HG02588 (cell line): ENCODE data around the gene DIS3L2.
"Not testable (repeated sequence)": the region's sequence is repeated elsewhere in the genome, so short reads cannot be mapped to it uniquely, and the experiment has no call there.

Experiments used
- ATAC-seq: cut with Tn5 transposase; IDR thresholded peaks from one replicate; pipeline ENCODE4 v1.9.1; 2021; ENCODE audit warnings: mild to moderate bottlenecking, moderate library complexity; ENCODE audit not compliant: unreplicated experiment

DIS3L2 gene

DNA sequence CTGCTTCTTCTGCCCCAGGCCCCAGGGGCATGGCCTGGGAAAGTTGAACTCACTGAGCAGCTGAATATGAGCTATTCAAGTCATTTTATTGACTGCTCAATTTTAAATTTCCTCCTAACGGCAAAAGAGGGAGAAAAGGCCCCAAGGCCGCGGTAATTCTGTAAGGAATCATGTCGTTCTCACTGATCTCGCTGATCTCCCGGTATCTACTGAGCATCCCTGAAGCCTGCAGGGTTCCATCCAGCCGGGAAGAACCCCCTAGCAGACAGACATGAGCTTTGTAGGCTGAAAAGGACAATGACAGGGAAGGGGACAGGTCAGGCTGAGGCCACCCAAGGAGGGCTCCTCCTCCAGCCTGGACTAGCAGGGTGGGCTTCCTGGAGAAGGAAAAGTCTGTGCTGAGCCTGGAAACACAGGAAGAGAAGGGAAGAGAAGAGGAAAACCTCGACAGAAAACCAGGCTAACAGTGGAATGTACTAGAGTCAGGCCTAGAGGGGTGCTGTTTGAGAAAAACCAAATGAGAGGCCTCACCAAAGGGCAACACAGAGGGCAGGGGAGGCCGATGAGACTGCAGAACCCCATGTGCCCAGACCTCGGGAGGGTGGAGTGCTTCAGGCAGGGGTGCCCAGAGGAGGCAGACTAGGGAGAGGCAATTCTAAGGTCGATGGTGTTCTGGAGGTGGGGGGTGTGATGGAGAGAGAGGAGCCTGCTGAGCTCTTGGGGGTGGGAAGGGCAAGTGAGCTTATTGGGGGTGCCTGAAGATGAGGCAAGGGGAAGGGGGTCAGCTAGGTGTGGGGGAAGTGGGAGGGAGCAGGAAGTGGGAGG, 32.4 kb upstream of the DIS3L2 start:
- ATAC-seq, result no peak

DNA sequence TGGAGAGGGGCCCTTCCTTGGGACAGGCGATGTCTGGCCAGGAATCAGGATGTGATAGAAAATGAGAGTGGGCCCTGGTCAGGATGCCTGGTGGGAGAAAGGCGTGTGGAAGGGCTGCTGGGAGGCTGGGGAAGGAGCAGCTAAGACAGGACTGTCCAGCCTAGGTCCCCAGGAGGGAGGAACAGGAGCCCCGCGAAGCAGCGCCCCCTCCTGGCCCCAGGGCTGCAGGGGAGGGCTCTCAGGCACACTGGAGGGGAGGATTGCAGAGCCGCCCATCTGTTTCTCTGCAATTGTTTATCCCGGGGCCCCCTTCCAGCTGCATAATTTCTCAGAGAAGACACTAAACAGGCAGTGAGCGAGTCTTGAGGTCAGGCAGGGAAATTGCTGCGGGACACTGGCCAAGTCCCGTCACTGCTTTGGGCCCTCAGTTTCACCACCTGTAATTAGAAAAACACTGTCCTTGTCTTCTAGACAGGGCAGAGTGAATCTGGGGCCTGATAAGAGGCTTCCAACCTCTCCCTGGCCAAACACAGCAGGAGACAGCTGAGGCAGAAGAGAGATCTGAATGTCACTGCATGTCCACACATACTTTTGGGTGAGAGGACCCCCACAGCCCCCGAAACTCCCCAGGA, 31.4 kb upstream of the DIS3L2 start:
- no peak for ATAC-seq

DNA sequence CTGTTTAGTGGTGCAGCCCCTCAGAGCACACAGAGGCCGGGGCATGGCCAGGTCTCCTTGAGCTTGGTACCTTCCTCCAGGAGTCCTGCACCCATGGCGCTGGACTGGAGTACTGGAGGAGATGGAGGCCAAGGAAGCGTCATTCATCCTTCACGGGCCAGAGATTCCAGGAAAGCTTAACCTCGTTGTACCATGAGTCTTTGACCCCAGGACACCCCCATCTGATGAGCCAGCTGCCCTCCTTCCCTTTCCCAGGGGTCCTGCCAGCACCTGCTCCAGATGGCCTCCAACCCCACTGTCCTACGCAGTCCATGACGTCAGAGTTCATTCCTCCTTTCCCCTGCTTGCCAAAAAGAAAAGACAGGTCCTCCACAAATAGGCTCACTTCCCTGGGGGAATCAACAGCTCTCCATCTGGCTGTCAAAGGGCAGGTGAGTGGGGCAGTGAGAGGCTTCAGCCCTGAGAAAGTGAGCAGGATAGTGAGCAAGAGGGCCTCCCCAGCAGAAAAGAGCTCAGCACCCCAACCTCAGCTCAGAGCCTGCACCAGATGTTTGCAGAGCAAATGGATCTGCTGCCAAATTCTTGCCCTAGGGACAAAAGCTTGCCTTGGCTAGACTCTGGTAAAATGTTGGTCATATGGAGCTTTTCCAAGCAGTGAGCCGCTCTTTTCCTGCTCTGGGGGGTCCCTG, 30.8 kb upstream of the DIS3L2 start:
- no peak for ATAC-seq

DNA sequence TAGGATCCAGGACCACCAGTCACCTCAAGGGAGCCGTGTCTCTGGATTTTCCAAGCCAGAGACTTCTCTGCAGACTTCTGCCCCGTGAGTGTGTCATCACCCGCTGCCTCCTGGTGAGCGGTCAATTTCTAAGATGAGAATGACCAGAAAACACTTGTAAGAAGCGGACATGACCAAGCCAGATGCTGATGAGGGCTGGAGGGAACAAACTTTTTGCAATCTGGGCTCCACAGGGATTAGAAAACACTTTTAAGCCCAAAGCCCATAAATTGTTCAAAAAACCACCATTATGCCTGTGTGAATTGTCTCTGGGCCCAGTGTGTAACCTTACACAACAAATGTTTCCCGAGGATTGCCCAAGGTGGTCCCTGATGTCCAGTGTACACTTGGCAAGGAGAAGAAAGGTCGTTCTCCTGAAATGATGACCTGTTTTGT, 30.0 kb upstream of the DIS3L2 start:
- ATAC-seq, result no peak

DNA sequence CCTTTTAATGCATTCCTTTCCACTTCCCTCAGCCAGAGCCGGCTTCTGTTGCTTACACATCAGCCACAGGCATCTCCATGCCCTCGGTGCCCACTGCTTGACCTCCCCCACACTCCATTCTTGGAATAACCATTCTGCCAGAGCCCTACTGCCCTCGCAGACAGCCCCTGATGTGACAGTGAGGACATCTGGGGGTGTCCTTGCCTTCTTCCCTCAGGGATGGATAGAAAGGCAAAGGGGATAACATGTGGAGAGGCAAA, 28.9 kb upstream of the DIS3L2 start:
- no peak for ATAC-seq

DNA sequence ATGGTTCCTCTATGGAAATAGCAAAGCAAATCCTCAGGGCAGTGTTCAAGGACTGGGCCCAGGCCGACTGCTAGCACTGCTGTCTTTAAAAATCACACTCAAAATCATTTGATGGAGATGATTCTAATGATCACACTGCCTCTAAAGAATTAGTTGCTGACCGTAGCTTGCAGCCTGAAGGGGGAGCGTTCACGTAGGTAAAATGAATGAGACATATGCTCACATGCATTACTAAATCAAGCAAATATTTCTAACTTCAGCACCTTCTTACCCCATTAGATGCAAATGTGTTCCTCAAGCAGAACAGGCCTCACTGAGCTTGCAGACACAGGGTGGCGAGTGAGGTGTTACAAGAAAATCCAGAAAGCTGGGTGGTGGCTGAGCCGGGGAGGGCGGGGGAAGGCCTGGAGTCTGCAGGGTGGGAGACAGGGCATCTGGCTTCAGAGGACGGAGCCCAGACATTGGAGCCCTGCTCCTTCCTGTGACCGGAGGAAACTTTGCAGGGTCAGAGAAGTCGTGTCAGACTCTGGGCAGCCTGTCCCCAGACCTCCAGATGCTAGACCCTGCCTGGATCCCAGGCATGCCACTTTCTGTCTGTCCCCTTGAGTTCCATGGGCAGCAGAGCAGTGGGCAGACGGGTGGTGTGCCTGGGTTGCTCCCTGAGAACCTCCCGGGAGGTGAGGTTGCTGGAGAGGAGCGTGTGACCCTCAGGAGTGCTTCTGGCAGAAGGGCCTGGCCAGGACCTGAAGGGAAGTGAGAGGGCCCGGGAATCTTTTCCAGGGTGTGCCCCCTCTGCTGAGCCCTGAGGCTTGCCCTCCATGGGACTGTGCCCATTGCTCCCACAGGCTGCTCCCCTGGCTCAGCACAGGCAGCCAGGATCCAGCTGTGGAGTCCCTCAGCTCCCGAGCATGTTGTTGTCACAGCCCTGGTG, 28.3 kb upstream of the DIS3L2 start:
- no peak for ATAC-seq

DNA sequence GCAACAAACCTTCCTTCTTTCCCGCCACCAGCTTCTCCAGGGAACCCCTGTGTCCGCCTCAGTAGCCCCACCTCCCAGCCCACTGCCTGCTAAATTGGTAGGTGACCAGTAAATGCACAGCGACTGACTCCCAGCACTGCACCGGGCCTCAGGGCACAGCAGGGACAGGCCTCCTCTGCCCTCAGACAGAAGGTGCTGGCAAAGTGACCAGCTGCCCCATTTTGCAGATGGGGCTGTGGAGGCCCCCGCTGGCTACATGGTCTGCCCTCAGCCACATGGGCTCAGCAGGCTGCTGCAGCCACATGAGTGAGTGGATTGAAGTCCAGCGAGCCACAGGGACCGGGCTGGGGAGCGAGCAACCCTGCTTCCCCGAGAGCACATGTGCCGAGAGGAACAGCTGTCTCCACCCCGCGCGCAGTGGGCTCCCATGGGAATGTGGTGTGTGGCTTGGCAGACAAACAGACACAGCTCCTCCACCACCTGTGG, 27.6 kb upstream of the DIS3L2 start:
- ATAC-seq, result no peak

DNA sequence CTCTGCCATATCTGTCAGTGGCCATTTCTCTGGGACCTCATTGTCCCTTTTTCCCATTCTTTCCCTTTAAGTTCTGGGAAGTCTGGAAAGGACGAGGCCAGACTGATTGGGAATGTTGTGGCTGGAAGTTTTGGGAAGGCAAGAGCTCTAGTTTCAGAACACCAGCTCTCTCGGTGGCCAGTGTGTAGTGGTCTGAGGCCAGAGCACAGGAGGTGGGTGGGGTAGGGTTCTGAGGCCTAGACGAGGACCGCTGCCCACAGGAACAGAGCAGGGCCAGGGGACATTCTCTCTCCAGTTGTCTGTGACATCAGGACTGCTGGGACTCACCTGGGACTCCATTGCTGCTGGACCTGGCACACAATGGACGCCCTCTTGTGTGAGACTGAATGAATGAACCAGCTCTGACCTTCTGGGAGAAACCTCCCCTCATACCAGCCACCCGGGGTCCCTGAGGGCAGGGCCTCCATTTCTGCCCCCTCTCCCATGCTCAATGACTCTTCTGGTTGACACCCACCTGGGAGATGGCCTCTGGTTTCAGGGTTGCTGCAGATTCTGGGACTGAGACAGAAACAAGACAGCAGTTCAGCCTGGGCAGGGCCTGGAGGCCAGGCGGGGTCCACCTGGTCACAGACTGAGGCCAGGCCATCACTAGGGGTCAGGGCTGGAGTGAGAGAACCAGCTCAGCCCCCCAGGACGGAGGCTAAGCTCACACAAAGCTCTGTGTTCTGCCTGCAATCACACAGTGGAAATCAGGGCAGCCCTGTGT, 26.9 kb upstream of the DIS3L2 start:
- no peak for ATAC-seq

DNA sequence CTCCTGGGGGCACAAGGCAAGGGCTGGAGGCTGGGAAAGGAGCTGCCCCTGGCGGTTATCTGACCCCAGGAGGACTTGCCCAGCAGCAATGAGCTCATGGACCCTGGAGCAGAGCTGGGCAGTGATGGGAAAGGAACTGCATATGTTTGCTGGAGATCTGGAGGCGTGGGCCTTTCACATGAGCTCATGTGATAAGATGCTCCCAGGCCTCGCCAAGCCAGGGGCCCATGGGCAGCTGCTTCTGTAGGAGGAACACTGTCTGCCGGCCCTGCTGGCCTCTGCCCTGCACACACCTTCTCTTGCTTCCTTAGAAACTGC, 26.3 kb upstream of the DIS3L2 start:
- no peak for ATAC-seq

DNA sequence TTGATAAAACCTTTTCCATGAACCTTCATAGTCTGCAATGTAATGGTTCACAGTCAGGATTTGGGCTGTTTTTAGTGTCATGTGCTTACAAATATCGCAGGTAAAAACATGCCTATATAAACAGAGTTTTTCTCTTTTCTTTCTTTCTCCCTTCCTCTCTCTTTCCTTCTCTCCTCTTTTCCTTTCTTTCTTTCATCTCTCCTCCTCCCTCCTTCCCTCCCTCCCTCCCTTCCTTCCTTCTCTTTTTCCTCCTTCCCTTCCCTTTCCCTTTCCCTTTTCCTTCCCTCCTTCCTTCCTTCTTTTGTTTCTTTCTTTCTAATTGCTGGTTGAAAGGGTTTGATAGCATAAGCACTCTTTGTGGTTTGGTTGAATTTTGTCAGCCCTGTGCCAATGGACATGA, 25.7 kb upstream of the DIS3L2 start:
- ATAC-seq, result no peak

DNA sequence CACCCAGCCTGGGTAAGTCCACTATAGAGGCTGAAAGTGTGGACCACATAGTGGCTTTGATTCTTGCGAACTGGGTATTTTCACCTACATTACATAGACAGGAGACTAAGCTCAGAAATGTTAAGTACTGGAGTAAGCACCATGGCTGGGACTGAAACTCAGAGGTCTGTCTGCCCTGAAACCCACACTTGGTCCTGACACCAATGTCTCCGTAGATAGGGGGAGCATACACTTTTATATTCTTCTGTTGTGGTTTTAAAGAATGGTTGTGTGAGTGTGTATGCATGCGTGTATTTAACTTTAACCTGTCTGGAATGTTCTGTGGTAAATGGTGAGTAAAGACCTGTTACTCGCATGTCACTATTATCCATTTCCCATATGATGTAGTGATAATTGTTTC, 25.0 kb upstream of the DIS3L2 start:
- ATAC-seq, result no peak

DNA sequence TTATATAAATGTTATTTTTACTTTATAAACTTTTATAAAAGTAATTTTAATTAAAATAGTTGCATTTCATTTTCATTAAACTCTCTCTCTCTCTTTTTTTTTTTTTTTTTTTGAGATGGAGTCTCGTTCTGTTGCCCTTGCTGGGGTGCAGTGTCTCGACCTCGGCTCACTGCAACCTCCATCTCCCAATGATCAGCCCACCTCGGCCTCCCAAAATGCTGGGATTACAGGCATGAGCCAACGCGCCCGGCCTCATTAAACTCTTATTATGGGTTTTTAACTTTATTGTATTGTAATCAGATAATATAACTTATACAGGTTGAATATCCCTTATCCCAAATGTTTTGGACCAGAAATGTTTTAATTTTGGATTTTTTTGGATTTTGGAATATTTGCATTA, 24.5 kb upstream of the DIS3L2 start:
- no peak for ATAC-seq

DNA sequence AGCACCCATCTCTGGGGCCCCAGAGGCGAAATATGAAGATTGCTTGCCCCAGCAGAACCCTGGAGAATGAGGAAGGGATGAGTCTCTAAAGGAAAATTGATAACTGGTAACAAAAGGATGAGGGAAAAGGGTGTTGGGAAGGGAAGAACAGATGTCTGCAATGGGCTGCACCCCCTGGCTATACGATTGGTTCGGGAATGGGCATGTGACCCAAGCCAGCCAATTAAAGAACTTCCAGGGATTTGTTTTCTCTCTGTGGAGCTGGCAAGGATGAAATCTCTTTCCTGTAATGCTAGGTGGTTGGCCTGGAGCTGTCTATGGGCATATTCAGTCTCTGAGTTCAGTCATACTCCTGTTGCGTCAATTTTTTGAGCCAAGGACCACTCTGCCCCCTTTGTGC, 22.5 kb upstream of the DIS3L2 start:
- ATAC-seq, result no peak

DNA sequence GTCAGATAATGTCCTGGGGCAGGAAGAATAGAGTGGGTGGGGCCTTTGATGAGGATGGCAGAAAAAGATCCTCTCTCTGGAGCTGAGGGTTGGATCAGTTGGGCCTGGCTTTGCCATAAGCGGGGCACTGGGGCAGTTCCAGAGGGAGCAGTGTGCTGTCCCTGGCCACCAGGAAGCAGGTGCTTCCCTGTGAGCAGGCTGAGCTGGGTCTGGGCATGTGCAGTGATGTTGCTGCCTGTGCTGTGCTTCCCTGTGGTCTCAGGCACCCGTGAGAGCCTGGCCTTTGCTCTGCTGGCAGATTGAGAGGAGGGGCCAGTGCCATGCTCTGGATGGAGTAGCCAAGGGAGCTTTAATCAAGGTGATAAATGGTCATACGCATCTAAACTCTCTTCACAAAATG, 20.7 kb upstream of the DIS3L2 start:
- ATAC-seq, result no peak

DNA sequence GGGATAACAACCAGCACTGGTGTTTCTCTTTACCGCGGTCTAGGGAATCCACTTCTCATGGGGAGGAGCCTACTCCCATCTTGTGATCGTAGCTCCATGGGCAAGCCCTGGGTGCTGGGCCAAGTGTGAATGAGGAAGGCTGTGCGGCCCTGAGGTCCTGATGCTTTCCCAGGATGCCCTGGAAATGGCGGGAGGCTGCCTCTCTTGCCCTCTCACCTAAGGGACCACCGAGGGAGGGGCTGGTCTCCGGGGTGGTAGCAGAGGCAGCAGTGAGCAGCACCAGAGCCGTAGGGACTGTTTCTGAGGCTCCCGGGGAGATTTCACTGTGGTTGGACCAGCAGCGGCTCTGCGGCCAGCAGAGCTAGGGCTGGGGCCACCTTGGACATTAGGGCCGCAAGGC, 19.8 kb upstream of the DIS3L2 start:
- ATAC-seq, result no peak

DNA sequence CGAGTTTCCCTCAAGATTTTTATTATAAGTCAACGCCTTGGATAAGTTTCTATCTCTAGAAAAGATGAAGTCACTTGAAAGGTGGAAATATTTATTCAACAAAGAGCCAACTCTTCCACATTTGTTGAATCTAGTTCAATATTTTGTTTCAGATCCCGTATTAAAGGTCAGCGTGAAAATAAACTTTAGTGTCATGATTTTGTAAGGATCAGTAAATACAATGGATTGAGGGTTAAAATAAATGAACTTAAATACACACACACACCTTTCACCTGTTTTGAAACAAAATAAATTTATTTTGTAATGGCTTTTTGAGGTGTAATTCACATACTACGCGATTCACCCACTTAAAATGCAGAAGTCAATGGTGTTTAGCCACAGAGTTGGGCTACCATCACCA, 19.3 kb upstream of the DIS3L2 start:
- no peak for ATAC-seq

DNA sequence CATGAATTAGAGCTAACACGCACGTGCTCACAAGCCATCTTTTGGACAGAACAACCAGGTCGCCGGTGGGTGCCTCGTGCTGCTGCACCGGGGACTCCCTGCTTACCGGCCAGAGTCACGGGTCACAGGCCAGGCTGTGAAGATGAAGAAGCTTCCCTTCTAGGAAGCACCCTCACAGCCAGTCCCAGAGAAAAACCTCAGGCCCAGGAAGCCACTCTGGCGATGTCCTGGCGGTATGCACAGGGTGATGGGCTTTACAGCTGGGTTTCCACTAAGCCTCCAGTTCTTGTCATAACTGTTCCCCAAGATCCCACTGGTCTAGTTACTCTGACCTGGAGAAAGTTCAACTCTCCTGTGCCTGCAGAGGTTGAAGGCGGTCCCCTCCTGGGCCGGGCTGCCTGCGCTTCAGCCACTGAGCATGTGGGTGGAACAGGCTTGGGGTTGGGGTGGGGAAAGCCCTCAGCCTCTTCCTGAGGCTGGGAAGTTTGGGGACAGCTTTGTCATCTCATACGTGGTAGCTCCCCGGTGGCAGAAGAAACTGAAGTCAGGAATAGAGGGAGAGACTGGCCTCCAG, 15.2 kb upstream of the DIS3L2 start:
- ATAC-seq, result no peak

DNA sequence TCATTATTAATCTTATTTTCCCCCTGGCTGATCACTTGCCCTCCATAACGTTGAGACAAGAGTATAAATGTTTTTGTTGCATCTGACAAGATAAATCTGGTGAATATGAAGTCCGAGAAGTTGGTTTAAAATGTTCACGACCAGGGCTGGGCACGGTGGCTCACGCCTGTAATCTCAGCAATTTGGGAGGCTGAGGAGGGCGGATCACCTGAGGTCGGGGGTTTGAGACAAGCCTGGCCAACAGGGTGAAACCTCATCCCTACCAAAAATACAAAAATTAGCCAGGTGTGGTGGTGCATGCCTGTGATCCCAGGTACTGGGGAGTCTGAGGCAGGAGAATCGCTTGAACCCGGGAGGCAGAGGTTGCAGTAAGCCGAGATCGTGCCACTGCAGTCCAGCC, 14.4 kb upstream of the DIS3L2 start:
- not testable (repeated sequence) for ATAC-seq

DNA sequence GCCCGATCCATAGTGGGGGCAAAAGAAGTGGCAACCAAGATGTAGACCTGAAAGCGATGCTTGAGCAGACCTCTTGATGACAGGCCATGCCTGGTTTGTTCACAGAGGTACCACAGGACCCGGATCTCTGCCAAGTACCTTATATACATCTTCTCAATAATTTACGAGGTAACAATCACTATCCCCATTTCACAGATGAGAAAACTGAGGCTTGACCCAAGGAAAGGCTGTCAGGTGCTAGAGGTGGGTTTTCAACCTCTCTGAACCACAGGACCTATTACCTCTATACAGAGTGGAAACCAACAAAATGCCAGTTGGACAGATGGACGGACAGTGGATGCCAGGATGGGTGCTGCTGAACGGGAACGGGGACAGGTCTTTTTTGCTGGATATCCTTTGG, 13.8 kb upstream of the DIS3L2 start:
- no peak for ATAC-seq

DNA sequence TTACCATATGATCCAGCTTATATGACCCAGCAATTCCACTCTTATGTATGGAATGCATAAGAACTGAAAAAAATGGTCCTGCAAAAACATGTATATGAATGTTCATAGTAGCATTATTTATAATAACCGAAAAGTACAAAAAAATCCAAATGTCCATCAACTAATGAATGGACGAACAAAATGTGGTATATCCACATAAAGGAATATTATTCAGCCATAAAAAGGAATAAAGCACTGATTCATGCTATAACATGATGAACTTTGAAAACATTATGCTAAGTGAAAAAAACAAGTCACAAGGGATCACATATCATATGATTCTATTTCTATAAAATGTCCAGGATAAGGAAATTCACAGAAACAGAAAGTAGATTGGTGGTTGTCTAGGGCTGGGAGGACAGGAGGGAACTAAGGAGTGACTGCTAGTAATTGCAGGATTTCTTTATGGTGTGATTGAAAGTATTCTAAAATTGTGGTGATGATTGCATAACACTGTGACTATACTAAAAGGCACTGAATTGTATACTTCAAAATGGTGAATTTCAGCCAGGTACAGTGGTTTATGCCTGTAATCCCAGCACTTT, 10.0 kb upstream of the DIS3L2 start:
- ATAC-seq, result no peak
